ENCODE results near the gene FILIP1L.

DNA sequence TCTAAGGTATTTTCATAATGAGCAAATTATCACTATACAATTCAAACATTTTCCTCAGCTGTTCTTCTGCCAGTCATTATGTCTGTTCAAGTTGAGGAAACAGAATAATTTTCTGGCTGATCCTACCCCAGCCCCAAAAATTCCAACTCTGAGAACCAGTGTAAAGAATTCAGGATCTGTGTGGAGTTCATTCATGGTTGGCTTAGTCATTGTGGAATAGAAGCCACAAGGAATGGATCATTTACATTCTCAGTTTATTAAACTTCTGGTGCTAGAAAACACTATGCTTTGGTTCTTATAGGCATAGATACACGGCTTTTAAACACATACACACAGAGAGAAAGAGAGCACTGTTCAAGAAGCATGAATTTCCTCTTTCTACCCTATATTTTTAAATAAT is 162.0 kb downstream of the FILIP1L start:
- TF ChIP-seq POLR2AphosphoS5 (IDR thresholded peaks at IDR 0.05; ENCODE audit: low read depth, low read length) (no peak), TAF1 (IDR thresholded peaks at IDR 0.05; ENCODE audit: borderline replicate concordance, insufficient read depth, low read length) (no peak)
- TF ChIP-seq, protein P1, sequence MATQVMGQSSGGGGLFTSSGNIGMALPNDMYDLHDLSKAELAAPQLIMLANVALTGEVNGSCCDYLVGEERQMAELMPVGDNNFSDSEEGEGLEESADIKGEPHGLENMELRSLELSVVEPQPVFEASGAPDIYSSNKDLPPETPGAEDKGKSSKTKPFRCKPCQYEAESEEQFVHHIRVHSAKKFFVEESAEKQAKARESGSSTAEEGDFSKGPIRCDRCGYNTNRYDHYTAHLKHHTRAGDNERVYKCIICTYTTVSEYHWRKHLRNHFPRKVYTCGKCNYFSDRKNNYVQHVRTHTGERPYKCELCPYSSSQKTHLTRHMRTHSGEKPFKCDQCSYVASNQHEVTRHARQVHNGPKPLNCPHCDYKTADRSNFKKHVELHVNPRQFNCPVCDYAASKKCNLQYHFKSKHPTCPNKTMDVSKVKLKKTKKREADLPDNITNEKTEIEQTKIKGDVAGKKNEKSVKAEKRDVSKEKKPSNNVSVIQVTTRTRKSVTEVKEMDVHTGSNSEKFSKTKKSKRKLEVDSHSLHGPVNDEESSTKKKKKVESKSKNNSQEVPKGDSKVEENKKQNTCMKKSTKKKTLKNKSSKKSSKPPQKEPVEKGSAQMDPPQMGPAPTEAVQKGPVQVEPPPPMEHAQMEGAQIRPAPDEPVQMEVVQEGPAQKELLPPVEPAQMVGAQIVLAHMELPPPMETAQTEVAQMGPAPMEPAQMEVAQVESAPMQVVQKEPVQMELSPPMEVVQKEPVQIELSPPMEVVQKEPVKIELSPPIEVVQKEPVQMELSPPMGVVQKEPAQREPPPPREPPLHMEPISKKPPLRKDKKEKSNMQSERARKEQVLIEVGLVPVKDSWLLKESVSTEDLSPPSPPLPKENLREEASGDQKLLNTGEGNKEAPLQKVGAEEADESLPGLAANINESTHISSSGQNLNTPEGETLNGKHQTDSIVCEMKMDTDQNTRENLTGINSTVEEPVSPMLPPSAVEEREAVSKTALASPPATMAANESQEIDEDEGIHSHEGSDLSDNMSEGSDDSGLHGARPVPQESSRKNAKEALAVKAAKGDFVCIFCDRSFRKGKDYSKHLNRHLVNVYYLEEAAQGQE (IDR thresholded peaks at IDR 0.05; ENCODE audit: insufficient read depth in 1 of 2, low read depth in 2 of 2, low read length in 2 of 2) = no peak
